ENCODE measurements around the gene FBXO48. TPM values are rescaled to one million over a fixed set of nuclear protein-coding genes. Genes with fewer than 3 reads are reported as not detected.

FBXO48 gene, protein sequence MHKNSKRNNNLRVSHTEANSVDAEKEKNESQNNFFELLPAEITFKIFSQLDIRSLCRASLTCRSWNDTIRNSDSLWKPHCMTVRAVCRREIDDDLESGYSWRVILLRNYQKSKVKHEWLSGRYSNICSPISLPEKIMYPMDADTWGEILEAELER
- total RNA-seq (2022; extraction: Qiagen RNA extraction; ENCODE audit: low read depth), result 0.35 to 0.71 TPM (median 0.56 TPM) in 5 replicates

DNA sequence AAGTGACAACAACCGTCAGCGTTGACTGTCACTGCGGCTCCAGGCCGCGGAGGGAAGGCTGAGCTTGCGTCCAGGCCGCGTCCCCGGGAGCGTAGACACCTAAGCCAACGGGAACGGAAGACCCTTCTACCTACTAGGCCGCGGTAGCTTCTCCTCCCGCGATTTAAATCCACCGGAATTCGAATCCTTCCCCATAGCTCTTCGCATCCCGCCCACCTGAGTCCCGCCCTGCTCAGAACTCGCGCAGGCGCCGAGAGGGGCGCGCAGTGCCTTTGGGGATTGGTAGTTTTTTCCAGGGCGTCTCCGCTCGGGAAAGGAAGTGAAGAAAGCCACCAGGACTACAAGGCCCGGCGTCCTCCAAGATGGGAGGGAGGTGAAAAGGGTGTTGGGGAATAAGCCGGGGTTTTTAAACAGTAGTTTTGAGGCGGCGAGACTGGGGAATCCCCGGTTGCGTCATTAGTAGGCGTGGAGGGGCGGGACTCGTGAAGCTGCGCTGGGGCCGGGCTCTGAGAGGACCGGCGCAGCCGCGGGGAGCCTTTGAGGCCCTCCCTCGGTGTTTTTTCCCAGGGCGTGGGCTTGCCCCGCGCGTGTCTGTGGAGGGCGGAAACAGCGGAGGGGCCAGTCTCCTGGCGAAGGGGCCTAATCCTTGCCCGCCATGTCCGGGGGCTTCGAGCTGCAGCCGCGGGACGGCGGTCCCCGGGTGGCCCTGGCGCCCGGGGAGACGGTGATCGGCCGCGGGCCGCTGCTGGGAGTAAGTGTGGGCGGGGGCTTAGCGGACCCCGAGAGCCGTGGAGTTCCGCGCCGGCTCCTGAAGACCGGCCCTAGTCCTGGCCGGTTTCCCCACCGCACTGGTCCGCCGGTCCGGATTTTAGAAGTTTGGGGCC, at the start of gene FBXO48, which contains the start of gene APLF:
Gene FBXO48, minus strand, starts transcription at position 218 of the 884 bp plus-strand sequence. CDS start 2,149 bp downstream, outside the sequence.
Gene APLF, plus strand, starts transcription at position 509 of the 884 bp plus-strand sequence. Its CDS starts 147 bp downstream, at position 656.

Other genes with a start within 250 kb of the FBXO48 start
- gene PPP3R1, start 214.8 kb downstream of the FBXO48 start, total RNA-seq (2022; extraction: Qiagen RNA extraction; ENCODE audit: low read depth), result 54.3 to 90.0 TPM (median 57.3 TPM) in 5 replicates
- 1.5 to 2.3 TPM (median 2.0 TPM) in 5 replicates for gene CNRIP1, start 147.3 kb downstream of the FBXO48 start, total RNA-seq (2022; extraction: Qiagen RNA extraction; ENCODE audit: low read depth)
- gene PLEK, start 102.0 kb downstream of the FBXO48 start, total RNA-seq (2022; extraction: Qiagen RNA extraction; ENCODE audit: low read depth), result not detected in 5 replicates
- 0.55 to 0.79 TPM (median 0.75 TPM) in 5 replicates for gene APLF, start 291 bp upstream of the FBXO48 start, total RNA-seq (2022; extraction: Qiagen RNA extraction; ENCODE audit: low read depth)
- gene PROKR1, start 176.3 kb upstream of the FBXO48 start, total RNA-seq (2022; extraction: Qiagen RNA extraction; ENCODE audit: low read depth), result not detected in 5 replicates